Erythroblast (primary cell): ENCODE results near the gene SCNN1A.

Experiments
- GATA1 ChIP-seq: IDR thresholded peaks from 2 replicates; pipeline ENCODE4 v1.6.1; 2011; ENCODE audit warnings: low read depth, mild to moderate bottlenecking, control low read depth, low read length, moderate library complexity
- POLR2A ChIP-seq: IDR thresholded peaks from 2 replicates; pipeline ENCODE4 v1.6.1; 2011; ENCODE audit warnings: mild to moderate bottlenecking, low read length

DNA sequence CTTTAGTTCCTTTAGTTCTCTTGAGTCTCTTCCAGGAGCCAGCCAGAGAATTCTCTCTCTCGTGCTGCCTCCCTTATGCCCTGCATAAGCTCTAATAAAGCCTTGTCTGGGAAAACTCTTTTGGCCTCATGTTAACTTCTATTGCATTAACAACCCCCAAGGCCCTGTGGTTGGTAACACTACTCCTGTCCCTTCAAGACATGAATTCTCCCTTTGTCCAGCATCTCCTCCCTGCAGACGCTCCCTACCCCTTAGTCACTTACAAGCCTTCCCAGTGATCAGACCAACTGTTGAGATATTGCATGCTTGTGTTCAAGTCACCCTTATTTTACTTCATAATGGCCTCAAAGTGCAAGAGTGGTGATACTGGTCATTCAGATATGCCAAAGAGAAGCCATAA is 20.7 kb upstream of the SCNN1A start:
- no peak for TF ChIP-seq POLR2A
- TF ChIP-seq GATA1: no peak
